Stimulated activated CD8-positive, alpha-beta memory T cell treated with anti-CD3 and anti-CD28 coated beads, Interleukin-4, amount 100 ng/mL, for 48 hours (primary cell): Measurements from ENCODE around the gene SPDYE17.
"Not testable (repeated sequence)": the region's sequence is repeated elsewhere in the genome, so short reads cannot be mapped to it uniquely, and the experiment has no call there.

Experiments
- DNase-seq: peaks from one replicate; pipeline ENCODE4 v3.0.0-alpha.2; 2020

Gene SPDYE17, protein sequence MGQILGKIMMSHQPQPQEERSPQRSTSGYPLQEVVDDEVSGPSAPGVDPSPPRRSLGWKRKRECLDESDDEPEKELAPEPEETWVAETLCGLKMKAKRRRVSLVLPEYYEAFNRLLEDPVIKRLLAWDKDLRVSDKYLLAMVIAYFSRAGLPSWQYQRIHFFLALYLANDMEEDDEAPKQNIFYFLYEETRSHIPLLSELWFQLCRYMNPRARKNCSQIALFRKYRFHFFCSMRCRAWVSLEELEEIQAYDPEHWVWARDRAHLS

DNA sequence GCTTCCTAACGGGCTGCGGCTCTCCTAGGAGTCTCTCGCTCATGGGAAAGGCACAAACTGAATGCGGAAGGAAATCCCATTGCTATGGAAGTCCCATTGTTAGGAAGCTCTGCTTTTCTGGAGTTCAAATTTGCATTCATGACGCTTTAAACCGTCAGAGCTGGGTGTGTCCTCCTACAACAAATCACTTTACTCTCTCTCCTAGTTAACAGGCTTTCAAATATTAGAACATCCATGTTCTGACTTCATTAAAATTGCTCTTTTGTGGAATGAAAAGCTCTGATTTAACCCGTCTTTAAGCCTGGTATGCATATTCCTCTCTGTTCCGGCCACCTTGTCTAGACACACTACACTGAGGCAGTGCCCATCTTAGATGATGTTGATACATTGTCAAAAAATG is at the start of gene SPDYE17:
Gene SPDYE17, minus strand, starts transcription at position 101 of the 400 bp plus-strand sequence. CDS start 1,791 bp downstream, outside the sequence.
- not testable (repeated sequence) for DNase-seq

DNA sequence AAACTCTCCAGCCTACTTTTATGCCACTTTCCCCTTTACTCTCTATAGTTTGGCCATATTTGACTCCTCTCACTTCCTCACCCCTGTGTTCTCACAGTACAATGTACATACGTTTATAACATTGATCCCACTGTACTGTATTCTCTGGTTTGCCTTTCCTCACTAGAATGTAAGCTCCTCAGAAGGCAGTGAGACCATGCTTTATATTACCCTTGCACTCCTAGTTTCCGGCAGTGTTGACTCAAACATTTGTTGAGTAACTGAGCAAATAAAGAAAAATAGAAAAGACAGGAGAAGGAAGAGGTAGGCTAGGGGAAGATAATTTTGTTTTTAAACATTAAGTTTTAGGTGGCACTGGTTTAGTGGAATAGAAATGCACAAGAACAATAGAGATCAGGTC is 48.1 kb upstream of the SPDYE17 start:
- DNase-seq = not testable (repeated sequence)

DNA sequence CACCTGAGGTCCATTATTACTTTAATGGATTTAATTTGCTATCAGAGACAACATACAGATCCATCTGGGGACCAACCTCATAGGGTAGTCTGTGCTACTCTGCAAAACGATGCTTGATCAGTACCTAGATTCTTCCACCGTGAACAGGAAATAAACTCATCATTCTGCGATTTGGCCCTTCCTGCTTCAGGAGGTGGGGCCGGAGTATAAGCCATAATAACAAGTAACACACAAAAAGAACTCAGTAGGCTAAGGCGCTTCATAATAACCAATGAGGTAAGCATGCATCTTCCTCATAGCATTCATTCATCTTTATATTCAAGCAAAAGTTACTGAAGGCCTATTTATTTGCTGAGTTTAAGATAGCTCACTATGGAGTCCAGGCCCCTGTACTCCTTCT is 47.5 kb upstream of the SPDYE17 start:
- DNase-seq = not testable (repeated sequence)

DNA sequence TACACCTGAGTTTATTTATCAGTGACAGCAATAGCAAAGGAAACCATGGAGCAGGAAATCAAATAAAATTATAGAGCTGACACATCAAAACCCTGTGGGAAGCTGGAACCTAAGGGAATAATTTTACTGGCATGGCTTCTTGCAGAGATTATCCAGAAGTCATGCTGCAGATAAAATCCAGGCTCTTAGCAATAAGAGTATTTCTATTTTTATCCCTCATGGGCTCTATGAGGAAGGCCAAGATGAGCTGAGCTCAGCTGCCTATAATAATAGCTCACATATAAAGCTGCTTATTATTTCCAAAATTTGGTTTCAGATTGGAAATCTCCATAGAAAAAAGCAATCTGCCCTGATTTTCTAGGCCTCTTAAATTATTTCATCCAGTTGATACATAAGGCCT is 47.0 kb upstream of the SPDYE17 start:
- DNase-seq = not testable (repeated sequence)

DNA sequence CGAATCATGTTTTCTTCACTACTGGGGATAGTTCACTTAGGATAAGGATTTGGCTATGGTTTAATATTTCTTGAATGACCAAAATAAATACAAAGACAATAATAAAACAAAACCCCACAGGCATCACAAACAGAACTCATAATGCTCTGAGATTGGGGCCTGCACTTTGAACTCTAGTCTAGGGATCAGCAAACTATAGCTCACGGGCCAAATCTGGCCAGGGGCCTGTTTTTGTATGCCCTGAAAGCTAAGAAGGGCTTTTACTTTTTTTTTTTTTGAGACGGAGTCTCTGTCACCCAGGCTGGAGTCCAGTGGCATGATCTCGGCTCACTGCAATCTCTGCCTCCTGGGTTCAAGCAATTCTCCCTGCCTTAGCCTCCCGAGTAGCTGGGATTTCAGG is 44.9 kb upstream of the SPDYE17 start:
- DNase-seq = not testable (repeated sequence)

DNA sequence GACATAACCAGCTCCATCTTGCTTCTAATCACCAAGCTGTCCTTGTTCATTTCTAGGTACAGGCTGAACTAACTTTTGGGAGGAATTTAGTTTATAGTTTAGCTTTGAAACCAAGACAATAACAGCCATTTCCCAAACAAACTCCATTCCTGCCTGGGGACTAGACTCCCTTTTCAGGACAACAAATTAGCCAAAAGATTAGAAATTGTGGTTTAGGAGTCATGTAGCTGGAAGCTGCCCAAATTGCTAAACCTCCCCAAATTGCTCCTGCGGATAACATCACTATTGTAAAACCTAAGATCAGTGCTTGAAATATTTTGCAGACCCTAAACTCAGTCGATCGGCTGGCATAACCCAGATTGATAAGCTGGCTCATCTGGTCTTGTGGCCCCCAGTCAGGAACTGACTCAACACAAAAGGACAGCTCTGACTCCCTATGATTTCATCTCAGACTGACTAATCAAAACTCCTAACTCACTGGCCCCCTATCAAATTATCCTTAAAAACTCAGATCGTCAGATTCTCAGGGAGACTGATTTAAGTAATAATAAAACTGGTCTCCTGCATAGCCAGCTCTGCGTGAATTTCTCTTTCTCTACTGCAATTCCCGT is 42.7 kb upstream of the SPDYE17 start:
- not testable (repeated sequence) for DNase-seq

DNA sequence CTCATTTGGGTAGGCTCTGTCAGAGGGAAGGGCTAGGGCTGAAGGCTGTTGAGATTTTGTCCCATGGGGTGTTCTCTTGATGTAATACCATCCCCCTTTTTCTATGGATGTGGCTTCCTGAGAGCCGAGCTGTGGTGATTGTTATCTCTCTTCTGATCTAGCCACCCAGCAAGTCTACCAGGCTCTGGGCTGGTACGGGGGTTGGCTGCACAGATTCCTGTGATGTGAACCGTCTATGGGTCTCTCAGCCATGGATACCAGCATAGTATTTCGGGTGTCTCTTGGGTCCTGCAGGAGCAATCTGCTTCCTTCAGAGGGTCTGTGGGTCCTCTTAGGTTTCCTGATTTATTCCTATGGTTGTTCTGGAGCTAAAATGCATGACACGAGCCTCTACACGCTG is 38.9 kb upstream of the SPDYE17 start:
- not testable (repeated sequence) for DNase-seq

DNA sequence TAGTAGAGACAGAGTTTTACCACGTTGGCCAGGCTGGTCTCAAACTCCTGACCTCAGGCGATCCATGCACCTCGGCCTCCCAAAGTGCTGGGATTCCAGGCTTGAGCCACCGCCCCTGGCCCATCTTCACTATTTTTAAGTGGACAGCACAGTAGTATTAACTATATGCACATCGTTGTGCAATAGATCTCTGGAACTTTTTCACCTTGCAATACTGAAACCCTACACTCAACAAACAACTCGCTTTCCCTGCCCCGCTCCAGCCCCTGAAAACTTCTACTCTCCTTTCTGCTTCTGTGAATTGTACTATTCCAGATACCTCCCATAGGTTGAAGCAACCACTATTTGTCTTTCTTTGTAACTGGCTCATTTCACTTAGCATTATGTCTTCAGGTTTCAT is 33.7 kb upstream of the SPDYE17 start:
- not testable (repeated sequence) for DNase-seq

DNA sequence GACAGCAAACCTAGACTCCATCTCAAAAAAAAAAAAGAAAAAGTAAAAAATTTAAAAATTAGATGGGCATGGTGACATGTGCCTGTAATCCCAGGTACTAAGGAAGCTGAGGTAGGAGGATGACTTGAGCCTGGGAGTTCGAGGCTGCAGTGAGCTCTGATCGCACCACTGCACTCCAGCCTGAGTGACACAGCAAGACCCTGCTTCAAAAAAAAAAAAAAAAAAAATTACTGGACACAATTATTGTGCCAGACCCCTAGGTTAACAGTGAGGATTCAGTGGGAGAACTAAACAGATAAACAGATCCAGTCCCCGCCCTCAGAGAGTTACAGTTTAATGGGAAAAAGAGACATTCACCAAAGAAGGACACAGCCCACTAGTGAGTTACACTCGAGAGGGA is 31.6 kb upstream of the SPDYE17 start:
- not testable (repeated sequence) for DNase-seq

DNA sequence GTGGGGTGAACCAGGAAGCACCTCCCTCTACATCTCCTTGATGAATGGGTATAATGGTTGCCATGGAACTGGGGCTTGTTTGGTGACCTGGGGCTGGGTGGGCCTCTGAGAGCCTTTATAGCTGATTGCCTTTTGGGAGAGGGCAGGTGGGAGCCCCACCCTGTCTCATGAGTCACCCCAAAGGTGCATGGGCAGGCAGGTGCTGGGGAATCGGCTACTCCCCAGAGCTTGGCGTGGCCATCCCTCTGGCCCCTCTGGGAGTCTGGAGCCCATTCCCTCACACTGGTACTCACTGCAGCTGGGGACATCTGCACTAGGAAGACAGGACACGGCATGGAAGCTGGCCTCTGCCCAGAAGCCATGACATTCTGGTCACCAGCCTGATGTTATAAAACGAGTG is 30.4 kb upstream of the SPDYE17 start, which contains the start of gene SPDYE18:
Gene SPDYE18, minus strand, starts transcription at position 2 of the 400 bp plus-strand sequence. CDS start 2,046 bp downstream, outside the sequence.
- DNase-seq = not testable (repeated sequence)

DNA sequence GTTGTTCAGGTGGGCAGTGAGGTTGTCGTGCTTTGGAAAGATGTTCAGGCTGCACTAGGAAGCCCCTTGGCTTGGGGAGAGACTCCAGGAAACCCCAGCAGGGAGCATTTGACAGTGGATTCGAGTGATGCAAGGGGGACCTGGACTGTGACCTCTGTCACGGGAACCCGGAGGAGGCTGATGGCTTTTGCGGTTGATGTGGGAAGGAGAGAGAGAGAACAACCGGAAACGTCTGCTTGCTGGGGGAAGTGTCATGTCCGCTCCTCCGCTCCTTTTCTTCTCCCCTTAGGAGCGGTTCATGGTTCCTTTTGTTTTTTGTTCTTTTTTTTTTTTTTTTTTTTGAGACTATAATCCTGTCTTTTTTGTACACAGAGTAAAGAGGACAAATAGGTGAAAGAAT is 5.8 kb downstream of the SPDYE17 start:
- not testable (repeated sequence) for DNase-seq

DNA sequence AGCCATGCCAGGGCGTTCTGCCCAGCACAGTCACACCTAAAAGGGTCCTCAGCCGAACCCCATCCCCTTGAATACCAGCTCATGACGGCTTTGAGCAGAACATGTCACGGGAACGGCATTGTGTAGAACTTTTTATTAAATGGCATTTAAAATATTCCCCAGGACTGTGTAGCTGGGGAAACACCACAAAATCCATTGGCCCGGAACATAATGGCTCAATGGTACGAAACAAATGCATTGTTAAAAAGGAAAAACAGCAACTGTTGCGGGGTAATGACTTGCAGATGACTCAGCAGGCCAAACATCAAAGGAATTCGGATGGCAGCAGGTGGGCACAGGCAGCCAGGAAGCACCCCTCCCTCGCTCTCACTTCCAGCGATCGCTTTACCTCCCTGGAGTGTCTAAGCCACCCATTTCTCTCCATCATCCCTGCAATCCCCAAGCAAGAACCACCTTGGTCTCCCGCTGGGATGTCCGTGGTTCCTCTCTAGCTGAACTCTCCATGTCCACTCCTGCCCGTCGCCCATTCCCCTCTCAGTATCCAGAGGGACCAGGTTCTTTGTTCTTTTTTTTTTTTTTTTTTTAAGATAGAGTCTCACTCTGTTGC is 22.0 kb downstream of the SPDYE17 start:
- not testable (repeated sequence) for DNase-seq

DNA sequence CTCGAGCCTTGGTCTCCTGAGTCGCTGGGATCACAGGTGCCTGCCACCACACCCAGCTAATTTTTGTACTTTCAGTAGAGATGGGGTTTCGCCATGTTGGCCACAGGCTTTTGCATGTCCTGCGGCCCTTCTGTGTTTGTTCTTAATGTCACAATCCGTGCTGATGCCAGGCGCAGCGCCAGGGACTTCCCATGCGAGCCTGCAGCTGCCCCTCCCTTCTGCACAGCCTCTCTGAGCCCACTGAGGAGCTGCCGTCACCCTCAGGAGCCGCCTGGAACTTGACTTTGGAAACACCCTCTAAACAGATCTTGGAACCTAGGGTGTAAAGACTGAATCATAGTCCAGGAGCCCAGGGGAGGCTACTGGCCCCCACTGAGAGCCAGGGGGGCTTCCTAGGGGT is 24.2 kb downstream of the SPDYE17 start:
- DNase-seq = not testable (repeated sequence)

DNA sequence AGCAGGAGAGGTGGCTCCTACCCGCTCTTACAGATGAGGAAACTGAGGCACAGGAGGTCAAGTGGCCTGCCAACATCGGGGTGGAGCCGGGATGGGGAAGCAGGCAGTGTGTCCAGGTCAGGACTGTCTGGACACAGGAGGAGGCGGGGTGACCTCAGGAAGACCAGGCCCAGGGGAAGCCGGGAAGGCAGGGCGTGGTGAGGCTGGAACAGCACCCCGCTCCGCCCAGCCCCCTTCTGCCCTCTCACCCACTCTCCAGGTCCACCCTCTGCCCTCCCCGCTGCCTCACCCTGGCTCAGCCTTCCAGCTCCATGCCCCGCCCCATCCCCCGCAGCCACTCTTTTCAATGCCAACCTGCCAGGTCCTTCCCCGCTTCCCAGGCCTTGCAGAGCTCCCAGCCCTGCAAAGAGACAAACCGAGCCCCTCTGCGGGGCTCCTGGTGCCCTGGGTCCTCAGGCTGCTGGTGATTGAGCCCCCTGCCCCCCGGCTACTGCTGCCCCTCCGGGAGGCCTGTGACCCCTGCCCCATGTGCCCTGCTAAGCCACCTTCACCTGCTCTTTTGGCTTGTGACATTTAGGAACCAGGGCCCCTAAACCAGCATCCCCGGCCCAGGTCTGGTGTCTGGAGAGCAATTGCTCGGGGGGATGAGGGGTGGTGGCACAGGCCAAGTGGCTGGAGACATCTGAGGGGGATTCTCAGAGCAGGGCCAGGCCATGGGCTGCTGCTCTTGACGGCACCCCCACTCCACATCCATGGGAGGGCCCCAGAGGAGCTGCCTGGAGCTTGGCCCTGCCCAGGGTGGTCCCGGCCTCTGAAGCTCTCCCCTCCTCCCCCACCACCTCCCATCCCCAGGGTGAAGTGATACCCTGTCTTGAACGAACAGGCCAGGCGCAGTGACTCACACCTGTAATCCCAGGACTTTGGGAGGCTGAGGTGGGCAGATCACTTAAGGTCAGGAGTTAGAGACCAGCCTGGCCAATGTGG is 25.7 kb downstream of the SPDYE17 start:
- not testable (repeated sequence) for DNase-seq

DNA sequence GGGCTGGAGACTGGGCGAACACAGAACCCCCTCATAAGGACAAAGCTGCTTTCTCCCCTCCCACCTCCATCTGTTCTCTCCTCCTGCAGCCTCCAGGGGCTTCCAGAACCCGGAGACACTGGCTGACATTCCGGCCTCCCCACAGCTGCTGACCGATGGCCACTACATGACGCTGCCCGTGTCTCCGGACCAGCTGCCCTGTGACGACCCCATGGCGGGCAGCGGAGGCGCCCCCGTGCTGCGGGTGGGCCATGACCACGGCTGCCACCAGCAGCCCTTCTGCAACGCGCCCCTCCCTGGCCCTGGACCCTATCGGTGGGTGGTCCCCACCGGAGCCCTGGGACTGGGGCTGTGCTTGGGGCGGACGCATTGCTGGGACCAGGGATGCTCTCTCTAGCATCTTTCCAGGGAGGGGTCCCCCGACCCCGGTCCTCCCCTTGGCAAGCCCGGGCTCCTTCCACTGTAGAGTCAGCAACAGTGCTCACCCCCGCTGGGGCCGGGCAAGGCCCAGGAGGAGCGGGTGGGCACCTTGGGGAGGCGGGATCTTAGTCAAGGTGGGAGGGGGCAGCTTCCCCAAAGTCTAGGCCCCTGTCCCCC is 26.6 kb downstream of the SPDYE17 start:
- not testable (repeated sequence) for DNase-seq

DNA sequence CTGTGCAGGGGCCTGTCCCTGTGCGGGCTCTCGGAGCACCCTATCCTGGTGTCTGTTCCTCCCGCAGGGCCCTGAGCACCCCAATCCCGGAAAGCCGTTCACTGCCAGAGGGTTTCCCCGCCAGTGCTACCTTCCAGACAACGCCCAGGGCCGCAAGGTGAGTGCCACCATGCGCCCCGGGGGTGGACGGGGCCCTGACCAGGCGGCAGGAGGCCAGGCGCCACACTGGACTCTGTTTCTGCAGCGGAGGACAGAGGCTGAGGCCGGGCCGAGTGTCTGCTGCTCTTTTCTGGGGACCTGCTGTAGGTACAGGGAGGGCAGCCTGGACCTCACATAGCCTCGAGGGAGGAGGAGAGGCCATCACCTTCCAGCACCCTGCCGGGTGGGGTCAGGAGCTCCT is 28.0 kb downstream of the SPDYE17 start:
- not testable (repeated sequence) for DNase-seq

DNA sequence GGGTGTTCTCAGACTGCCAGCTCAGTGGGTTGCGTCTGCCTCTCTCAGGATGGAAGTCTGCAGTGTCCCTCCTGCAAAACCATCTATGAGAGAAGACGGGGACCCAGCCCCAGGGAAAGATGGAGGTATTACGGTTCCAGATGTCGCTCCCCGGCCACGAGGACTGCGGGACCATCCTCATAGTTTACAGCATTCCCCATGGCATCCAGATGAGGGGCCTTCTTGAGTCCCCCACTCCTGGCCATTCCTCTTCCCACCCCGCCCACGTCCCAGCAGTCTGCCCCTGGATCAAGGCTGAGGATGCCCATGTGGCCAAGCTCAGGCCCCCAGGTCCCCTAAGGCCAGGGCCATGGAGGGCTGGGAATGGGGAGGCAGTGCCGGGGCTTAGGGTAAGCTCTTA is 28.9 kb downstream of the SPDYE17 start:
- not testable (repeated sequence) for DNase-seq

DNA sequence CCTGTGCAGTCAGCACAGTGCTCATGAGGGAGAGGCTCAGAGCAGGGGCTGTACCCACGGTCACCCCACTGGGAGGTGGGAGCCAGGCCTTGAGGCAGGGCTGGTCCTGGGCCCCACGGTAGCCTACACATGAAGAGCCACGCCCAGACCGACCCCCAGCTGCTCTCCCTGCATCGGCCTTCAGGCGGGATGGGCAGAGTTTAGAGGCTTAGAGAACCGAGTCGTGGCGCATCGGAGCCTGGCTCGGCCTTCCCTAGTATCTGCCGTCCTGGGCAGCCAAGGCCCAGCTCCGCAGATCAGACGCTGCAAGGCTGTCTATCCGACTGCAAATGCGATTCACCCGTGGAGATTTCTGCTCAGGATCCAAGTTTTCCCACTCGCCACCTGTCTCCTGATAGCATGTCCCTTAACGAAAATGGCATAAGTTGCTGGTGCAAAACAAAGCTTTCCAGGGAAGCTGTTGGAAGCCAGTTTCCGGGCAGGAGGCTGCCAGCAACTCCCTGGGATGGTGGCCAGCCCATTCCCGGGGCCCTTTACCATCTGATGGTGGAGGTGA is 29.4 kb downstream of the SPDYE17 start:
- DNase-seq = not testable (repeated sequence)

DNA sequence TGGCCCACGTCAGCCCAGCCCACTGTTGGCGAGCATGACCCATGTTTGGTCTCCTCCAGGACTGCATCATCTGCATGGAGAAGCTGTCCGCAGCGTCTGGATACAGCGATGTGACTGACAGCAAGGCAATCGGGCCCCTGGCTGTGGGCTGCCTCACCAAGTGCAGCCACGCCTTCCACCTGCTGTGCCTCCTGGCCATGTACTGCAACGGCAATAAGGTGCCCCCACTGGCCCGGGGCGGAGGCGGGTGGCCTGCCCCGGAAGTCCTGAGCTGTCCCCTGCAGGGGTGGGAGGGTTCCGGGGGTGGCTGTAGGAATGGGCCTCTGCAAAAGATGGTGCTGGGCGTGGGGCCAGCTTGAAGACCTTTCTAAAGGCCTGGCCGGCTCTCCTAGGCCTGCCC is 30.1 kb downstream of the SPDYE17 start:
- not testable (repeated sequence) for DNase-seq

DNA sequence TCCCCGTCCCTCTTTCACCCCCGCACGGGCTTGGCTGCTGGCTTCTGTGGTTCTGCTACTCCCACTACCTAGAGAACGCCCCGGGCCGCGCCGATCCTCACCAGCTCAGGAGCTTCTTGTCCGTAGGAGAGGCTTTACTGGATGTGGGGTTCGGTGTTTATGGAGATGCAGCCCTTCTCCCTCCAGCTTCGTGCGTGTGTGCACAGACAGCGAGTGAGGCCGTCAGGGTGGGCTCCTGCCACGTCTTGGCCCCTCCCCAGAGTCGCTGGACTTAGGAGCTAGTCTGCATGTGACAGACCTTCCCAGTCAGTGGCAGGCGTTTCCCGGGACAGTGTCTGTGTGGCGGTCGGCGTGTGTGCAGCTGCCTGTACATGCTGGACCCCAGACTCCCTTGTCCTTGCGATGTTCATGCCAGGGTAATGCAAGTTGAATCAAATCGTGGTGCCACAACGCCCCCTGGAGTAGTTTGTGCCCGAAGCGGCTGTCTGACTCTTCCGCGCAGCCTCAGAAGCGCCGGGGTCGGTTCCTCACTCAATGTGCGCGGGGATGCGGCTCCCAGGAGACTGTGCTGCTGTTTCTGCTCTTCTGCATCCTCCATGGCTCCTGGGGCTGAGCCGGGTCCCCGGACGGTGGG is 32.6 kb downstream of the SPDYE17 start:
- DNase-seq = not testable (repeated sequence)

DNA sequence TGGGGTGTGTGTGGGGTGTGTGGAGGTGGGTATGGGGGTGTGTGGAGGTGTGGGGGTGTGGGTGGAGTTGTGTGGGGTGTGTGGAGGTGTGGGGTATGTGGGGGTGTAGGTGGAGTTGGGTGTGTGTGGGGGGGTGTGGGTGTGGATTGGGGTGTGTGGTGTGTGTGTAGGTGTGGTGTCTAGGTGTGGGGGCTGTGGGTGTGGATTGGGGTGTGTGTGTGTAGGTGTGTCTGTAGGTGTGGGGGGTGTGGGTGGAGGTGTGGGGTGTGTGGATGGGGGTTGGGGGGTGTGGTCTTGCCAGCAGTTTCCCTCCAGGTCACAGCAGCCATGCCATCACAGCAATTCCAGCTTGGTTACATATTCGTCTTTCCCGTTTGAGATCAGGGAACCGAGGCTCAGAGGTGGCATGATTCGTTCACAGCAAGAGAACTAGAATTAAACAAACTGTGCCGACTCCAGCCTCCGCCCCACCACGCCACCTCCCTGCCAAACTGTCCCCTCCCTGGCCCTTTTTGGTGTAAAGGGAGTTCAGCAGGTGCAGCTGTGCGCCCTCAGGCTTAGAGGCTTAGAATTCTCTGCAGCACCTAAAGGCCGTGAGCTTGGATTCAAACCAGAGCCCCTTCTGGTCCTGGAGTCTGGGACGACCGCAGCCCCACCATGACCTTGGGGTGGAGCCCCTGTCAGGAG is 33.3 kb downstream of the SPDYE17 start:
- not testable (repeated sequence) for DNase-seq
